HepG2 (cell line): ENCODE results near the gene SCP2. TPM values are rescaled to one million over a fixed set of nuclear protein-coding genes. Genes with fewer than 3 reads are reported as not detected.
A peak's percentile ranks its signal among the peaks of the same experiment; 100 is the strongest.

Experiments
- ATAC-seq: fragments of 200-7000 bp; cut with Tn5 transposase; 3 replicates; pipeline ENCODE4 v1.9.1; 2020; ENCODE audit warnings: mild to moderate bottlenecking, moderate library complexity
- BruUV-seq: library from RNA; stranded (reverse); fragments of 400-500 nt; replicated peaks from 2 replicates; lab custom pipeline; 2021; lab: Mats Ljungman, UMichigan
- CTCF ChIA-PET: fragments of 300-600 bp; formaldehyde crosslinking; extraction: SDS; loops from one replicate; lab custom pipeline; 2021; ENCODE audit warnings: low total read pairs, inconsistent platforms, low intra/inter-chr PET ratio; lab: Yijun Ruan, JAX
- POLR2A ChIA-PET: fragments of 350-600 bp; sonication (Branson Sonifier 250); formaldehyde crosslinking; loops from one replicate; lab custom pipeline; 2020; ENCODE audit warnings: antibody characterized with exemption, inconsistent platforms; lab: Yijun Ruan, JAX
- DNase-seq: peaks from one replicate; pipeline ENCODE4 v3.0.0-alpha.2; 2015; ENCODE audit warnings: low spot score
- FAIRE-seq: peaks from 3 replicates; lab custom pipeline; 2011; peaks lifted over from hg19 to GRCh38; lab: Jason Lieb, UNC
- H2AFZ ChIP-seq: one replicate; pipeline ENCODE4 v1.6.1; 2011; ENCODE audit warnings: low read length, inconsistent platforms
- H3K27ac ChIP-seq: fragments of 300-600 bp; 3 replicates; pipeline ENCODE4 v1.8.0; 2011; ENCODE audit warnings: mixed run types, mild to moderate bottlenecking, mixed read lengths, low read length, inconsistent platforms; ENCODE audit not compliant: insufficient read depth; ENCODE audit errors: extremely low read length
- H3K27me3 ChIP-seq, 2 experiments: fragments of 200-600 bp in 1 of 2; 2 replicates in 1 of 2; 3 replicates in 1 of 2; pipeline versions ENCODE4 v1.6.0 to v1.8.0; 2011; ENCODE audit warnings: low read length in 2 of 2, mild to moderate bottlenecking in 2 of 2, moderate library complexity in 2 of 2, inconsistent platforms in 1 of 2; ENCODE audit not compliant: insufficient read depth in 2 of 2, control insufficient read depth in 1 of 2
- H3K36me3 ChIP-seq, 2 experiments: fragments of 200-600 bp in 1 of 2; replicated peaks in 1 of 2; 2 replicates in 1 of 2; 3 replicates in 1 of 2; pipeline versions ENCODE4 v1.5.1 to v1.8.0; 2011; ENCODE audit warnings: low read length in 2 of 2, inconsistent platforms in 1 of 2; ENCODE audit not compliant: insufficient read depth in 2 of 2, control insufficient read depth in 1 of 2
- H3K4me1 ChIP-seq: 2 replicates; pipeline ENCODE4 v1.5.1; 2012; ENCODE audit warnings: low read length, inconsistent platforms; ENCODE audit not compliant: insufficient read depth
- H3K4me2 ChIP-seq: 2 replicates; pipeline ENCODE4 v1.6.0; 2011; ENCODE audit warnings: low read depth, low read length, inconsistent platforms
- H3K4me3 ChIP-seq, 3 experiments: fragments of 200-600 bp in 1 of 3; sonication (generic), shearing (Covaris generic) in 1 of 3; replicated peaks in 1 of 3; 2 replicates each; pipeline ENCODE4 v1.5.1; 2011 to 2016; ENCODE audit warnings: low read length in 3 of 3, inconsistent platforms in 2 of 3, low read depth in 2 of 3, mild to moderate bottlenecking in 2 of 3, control low read depth in 1 of 3, mixed read lengths in 1 of 3; ENCODE audit not compliant: insufficient read depth in 1 of 3
- H3K79me2 ChIP-seq: one replicate; pipeline ENCODE4 v1.6.1; 2011; ENCODE audit warnings: low read length, inconsistent platforms; ENCODE audit not compliant: insufficient read depth
- H3K9ac ChIP-seq: 2 replicates; pipeline ENCODE4 v1.6.0; 2011; ENCODE audit warnings: mild to moderate bottlenecking, low read depth, low read length, inconsistent platforms; ENCODE audit not compliant: insufficient read depth
- H3K9me3 ChIP-seq: 2 replicates; pipeline ENCODE4 v1.5.1; 2012; ENCODE audit warnings: mild to moderate bottlenecking, low read length
- H4K20me1 ChIP-seq: 2 replicates; pipeline ENCODE4 v1.6.0; 2011; ENCODE audit warnings: inconsistent platforms, mild to moderate bottlenecking, low read length, moderate library complexity; ENCODE audit not compliant: insufficient read depth
- AHR ChIP-seq: IDR thresholded peaks from 2 replicates; pipeline ENCODE4 v1.6.1; 2018; ENCODE audit warnings: missing genetic modification reagents, missing compliant biosample characterization
- CEBPZ ChIP-seq: IDR thresholded peaks from 2 replicates; pipeline ENCODE4 v1.6.1; 2012; ENCODE audit warnings: low read length, improper control_type of control experiment
- HDAC6 ChIP-seq: fragments of 200-600 bp; sonication (generic); IDR thresholded peaks from 2 replicates; pipeline ENCODE4 v1.7.0; 2017; ENCODE audit warnings: mild to moderate bottlenecking, antibody characterized with exemption, low read length, low read depth
- NFIB ChIP-seq: sonication (generic); formaldehyde crosslinking; IDR thresholded peaks from 2 replicates; pipeline ENCODE4 v1.9.0; 2021; ENCODE audit warnings: missing genetic modification reagents, mild to moderate bottlenecking, borderline replicate concordance
- NR2F1 ChIP-seq, 2 experiments: fragments of 450-650 bp in 1 of 2; formaldehyde crosslinking in 1 of 2; IDR thresholded peaks; 2 replicates each; pipeline versions ENCODE4 v1.5.0 to v1.6.1; 2016 to 2020; ENCODE audit warnings: mild to moderate bottlenecking in 1 of 2, missing compliant biosample characterization in 1 of 2, missing genetic modification reagents in 1 of 2, moderate library complexity in 1 of 2
- PHF21A ChIP-seq: sonication (generic); formaldehyde crosslinking; IDR thresholded peaks from 2 replicates; pipeline ENCODE4 v1.5.0; 2020; ENCODE audit warnings: mild to moderate bottlenecking, missing genetic modification reagents
- RFX5 ChIP-seq: IDR thresholded peaks from 2 replicates; pipeline ENCODE4 v1.6.1; 2011; ENCODE audit warnings: low read depth, low read length, improper control_type of control experiment
- ZNF362 ChIP-seq: sonication (generic); formaldehyde crosslinking; IDR thresholded peaks from 2 replicates; pipeline ENCODE4 v1.4.0; 2020; ENCODE audit warnings: missing genetic modification reagents, mild to moderate bottlenecking, borderline replicate concordance
- ZNF720 ChIP-seq: sonication (generic); formaldehyde crosslinking; IDR thresholded peaks from 2 replicates; pipeline ENCODE4 v1.4.0; 2020; ENCODE audit warnings: missing genetic modification reagents
- ZNF766 ChIP-seq: sonication (generic); formaldehyde crosslinking; IDR thresholded peaks from 2 replicates; pipeline ENCODE4 v1.5.0; 2020; ENCODE audit warnings: missing genetic modification reagents, borderline replicate concordance
- ZNF768 ChIP-seq: sonication (generic); formaldehyde crosslinking; IDR thresholded peaks from 2 replicates; pipeline ENCODE4 v1.4.0; 2020; ENCODE audit warnings: missing genetic modification reagents
- ZNF772 ChIP-seq: sonication (generic); formaldehyde crosslinking; IDR thresholded peaks from 2 replicates; pipeline ENCODE4 v1.5.0; 2020; ENCODE audit warnings: mild to moderate bottlenecking, missing genetic modification reagents
- ZNF790 ChIP-seq: sonication (generic); formaldehyde crosslinking; IDR thresholded peaks from 2 replicates; pipeline ENCODE4 v1.8.0; 2022; ENCODE audit warnings: missing genetic modification reagents, mild to moderate bottlenecking, borderline replicate concordance
- ZNF816 ChIP-seq: sonication (generic); formaldehyde crosslinking; IDR thresholded peaks from 2 replicates; pipeline ENCODE4 v1.8.0; 2022; ENCODE audit warnings: missing genetic modification reagents, mild to moderate bottlenecking, borderline replicate concordance
- WGBS: methylation state at CpG from one replicate; pipeline ENCODE4 v1.1.6; 2017; ENCODE audit warnings: low lambda C conversion rate; 5-methylcytosine and 5-hydroxymethylcytosine counted together
- in situ Hi-C: cut with HindIII; loops from 2 replicates; pipeline ENCODE4 v1.10.0; 2017; ENCODE audit warnings: low pct_unique_long_range_greater_than_20kb; ENCODE audit not compliant: extremely low pct_ligation_motif_present
- intact Hi-C: fragments of 100-400 bp; cut with micrococcal nuclease; formaldehyde crosslinking; loops from one replicate; pipeline ENCODE4 v1.10.0; 2022; ENCODE audit not compliant: unreplicated experiment
- polyA plus RNA-seq, 8 experiments: library from polyadenylated mRNA; depleted of rRNA in 3 of 8; stranded (reverse) in 7 of 8; unstranded in 1 of 8; fragments of >200 nt; fragmentation: Illumina TruSeq in 4 of 8; extraction: Trizol in 4 of 8; gene quantifications; 2 replicates each; pipeline versions ENCODE4 v1.2.1 to v1.2.3, GENCODE V29; 2011 to 2016; ENCODE audit warnings: low read depth in 4 of 8, missing spikeins in 1 of 8, mixed read lengths in 1 of 8; ENCODE audit not compliant: insufficient read depth in 1 of 8
- total RNA-seq, 5 experiments: library from RNA; depleted of rRNA; stranded (reverse); fragments of >200 nt; fragmentation: Illumina TruSeq; extraction: Trizol; gene quantifications; 2 replicates each; pipeline ENCODE4 v1.2.3, GENCODE V29; 2016; ENCODE audit warnings: low read depth in 1 of 5

SCP2 gene
- total and polyA plus RNA-seq, 2 of the 13 experiments (the other 11 are each of a cell fraction or from before 2014, with no cell fraction given) = 59.0 to 133 TPM

- WGBS = 100% methylated on average over 2 of the region's 2 CpGs
- no TSS peak for BruUV-seq
- ATAC-seq (no peak), DNase-seq (no peak), FAIRE-seq (no peak)
- Histone ChIP-seq H3K27ac (no peak overlapping the region), H3K36me3 (peaks cover 0 to 17% of the 10 kb centered on the region in 2 experiments; a peak in 4 of 5 replicates), H3K4me1 (peaks cover 22% of the 10 kb centered on the region), H3K9me3 (no peaks in the 10 kb centered on the region), H3K4me3 (no peak overlapping the region), H4K20me1 (peaks cover 2% of the 10 kb centered on the region; the same call in 1 of the 2 replicates), H3K9ac (no peak overlapping the region), H2AFZ (no peak overlapping the region), H3K27me3 (no peaks in the 10 kb centered on the region), H3K4me2 (no peak overlapping the region), H3K79me2 (peaks cover 14% of the 10 kb centered on the region)
- POLR2A ChIA-PET = no interaction called here
- in situ Hi-C loops = no loop called here
- CTCF ChIA-PET = no interaction called here
- intact Hi-C loops = no loop called here
- TF ChIP-seq ZNF816 (0 out of 2 replicates have a peak, but pooled peaks have one; percentile 56), NFIB (CRISPR knock-in tag) (no peak)
These were observed 99.2 kb downstream of the SCP2 start for GRCh38 chr1:53026254-53026653.

- no peaks in the 10 kb centered on the region for H3K79me2 ChIP-seq
- H3K9me3 ChIP-seq = no peaks in the 10 kb centered on the region
- 88% methylated on average over 1 of the region's 1 CpG for WGBS
- no peaks in the 10 kb centered on the region for H3K27me3 ChIP-seq
- POLR2A ChIA-PET = no interaction called here
- ATAC-seq (no peak), FAIRE-seq (no peak), DNase-seq (no peak)
- H2AFZ ChIP-seq = no peak overlapping the region
- no TSS peak for BruUV-seq
- no peak overlapping the region for H3K4me2 ChIP-seq
- H3K4me1 ChIP-seq = peaks cover under 1% of the 10 kb centered on the region; the same call in 1 of the 2 replicates
- H3K9ac ChIP-seq = no peak overlapping the region
- H3K36me3 ChIP-seq = peaks cover 0 to 30% of the 10 kb centered on the region in 2 experiments; a peak in 4 of 5 replicates
- intact Hi-C loops = no loop called here
- no peak overlapping the region for H3K27ac ChIP-seq
- H4K20me1 ChIP-seq = no peaks in the 10 kb centered on the region
- CTCF ChIA-PET = no interaction called here
- in situ Hi-C loops = no loop called here
- H3K4me3 ChIP-seq = no peak overlapping the region
- no peak for TF ChIP-seq ZNF768
- no peak for TF ChIP-seq ZNF720 (CRISPR knock-in tag)
- no peak for TF ChIP-seq PHF21A (CRISPR knock-in tag)
- TF ChIP-seq ZNF790 (CRISPR knock-in tag) = no peak
- TF ChIP-seq ZNF362 (CRISPR knock-in tag) = no peak
- TF ChIP-seq NR2F1 (CRISPR knock-in tag; IDR thresholded peaks at IDR 0.05) = no peak
- no peak for TF ChIP-seq CEBPZ
- TF ChIP-seq ZNF766 (CRISPR knock-in tag) = no peak
- TF ChIP-seq AHR (CRISPR knock-in tag) = no peak
- no peak for TF ChIP-seq ZNF772 (CRISPR knock-in tag)
- TF ChIP-seq HDAC6 = no peak
- TF ChIP-seq RFX5 = no peak
These were observed 104.7 kb downstream of the SCP2 start for GRCh38 chr1:53031732-53032131.
